H1 (cell line): ENCODE data around the gene LAP3. TPM values are rescaled to one million over a fixed set of nuclear protein-coding genes. Genes with fewer than 3 reads are reported as not detected.

ENCODE experiments used
- CTCF ChIA-PET: fragments of 300-600 bp; sonication (Branson Sonifier 250); formaldehyde crosslinking; loops from one replicate; lab custom pipeline; 2021; ENCODE audit not compliant: partially characterized antibody; lab: Charles Lee
- POLR2A ChIA-PET: fragments of 300-600 bp; sonication (Branson Sonifier 250); formaldehyde crosslinking; loops from one replicate; lab custom pipeline; 2021; ENCODE audit warnings: inconsistent platforms; ENCODE audit not compliant: partially characterized antibody; lab: Charles Lee
- DNase-seq, 2 experiments: peaks; one replicate each; pipeline versions ENCODE4 v3.0.0 to v3.0.0-alpha.2; 2010 to 2022; ENCODE audit warnings: low spot score in 2 of 2, low read depth in 1 of 2, mixed read lengths in 1 of 2
- FAIRE-seq: peaks from 2 replicates; lab custom pipeline; 2011; peaks lifted over from hg19 to GRCh38; lab: Jason Lieb, UNC
- H2AFZ ChIP-seq: 2 replicates; pipeline ENCODE4 v1.8.1; 2012; ENCODE audit warnings: low read length, inconsistent platforms
- H2AK5ac ChIP-seq: 2 replicates; pipeline ENCODE4 v1.6.1; 2013; ENCODE audit warnings: low read depth, low read length
- H2BK120ac ChIP-seq: replicated peaks from 2 replicates; pipeline ENCODE3; 2013; ENCODE audit warnings: low read depth, low read length, inconsistent platforms
- H2BK12ac ChIP-seq: 2 replicates; pipeline ENCODE4 v1.6.1; 2013; ENCODE audit warnings: low read depth, low read length
- H2BK15ac ChIP-seq: 2 replicates; pipeline ENCODE4 v1.6.1; 2013; ENCODE audit warnings: low read length
- H2BK20ac ChIP-seq: 2 replicates; pipeline ENCODE4 v1.6.1; 2013; ENCODE audit warnings: low read length
- H2BK5ac ChIP-seq: 2 replicates; pipeline ENCODE4 v1.6.1; 2013; ENCODE audit warnings: low read depth, low read length
- H3K14ac ChIP-seq: 2 replicates; pipeline ENCODE4 v1.6.1; 2013; ENCODE audit warnings: inconsistent platforms; ENCODE audit not compliant: insufficient read length
- H3K18ac ChIP-seq: 2 replicates; pipeline ENCODE4 v1.6.1; 2013; ENCODE audit warnings: low read length; ENCODE audit errors: extremely low read depth
- H3K23ac ChIP-seq: 2 replicates; pipeline ENCODE4 v1.6.1; 2013; ENCODE audit warnings: inconsistent platforms; ENCODE audit not compliant: insufficient read length
- H3K23me2 ChIP-seq: 2 replicates; pipeline ENCODE4 v1.6.1; 2013; ENCODE audit warnings: low read depth, low read length
- H3K27ac ChIP-seq: 2 replicates; pipeline ENCODE4 v1.6.1; 2011; ENCODE audit warnings: low read depth, low read length, inconsistent platforms
- H3K27me3 ChIP-seq, 4 experiments: replicated peaks in 1 of 4; 1 replicate in 1 of 4; 2 replicates in 3 of 4; pipeline versions ENCODE4 v1.6.1 to v1.8.1; 2011 to 2013; ENCODE audit warnings: low read length in 3 of 4, mild to moderate bottlenecking in 3 of 4, inconsistent platforms in 2 of 4, mixed read lengths in 2 of 4, moderate library complexity in 1 of 4; ENCODE audit not compliant: control insufficient read depth in 3 of 4, insufficient read depth in 3 of 4; ENCODE audit errors: extremely low read depth in 1 of 4
- H3K36me3 ChIP-seq, 4 experiments: 2 replicates each; pipeline versions ENCODE4 v1.6.1 to v1.8.1; 2011 to 2013; ENCODE audit warnings: mild to moderate bottlenecking in 4 of 4, low read length in 3 of 4, moderate library complexity in 2 of 4, control low read depth in 1 of 4, inconsistent platforms in 1 of 4; ENCODE audit not compliant: insufficient read depth in 4 of 4, control insufficient read depth in 2 of 4
- H3K4ac ChIP-seq: replicated peaks from 2 replicates; pipeline ENCODE3; 2013; ENCODE audit warnings: low read length, low read depth, mixed read lengths, inconsistent platforms; ENCODE audit not compliant: insufficient read length
- H3K4me1 ChIP-seq, 4 experiments: replicated peaks in 1 of 4; 1 replicate in 1 of 4; 2 replicates in 3 of 4; pipeline versions ENCODE4 v1.6.1 to v1.8.1; 2011 to 2013; ENCODE audit warnings: low read length in 3 of 4, inconsistent platforms in 2 of 4, mixed read lengths in 1 of 4; ENCODE audit not compliant: insufficient read depth in 4 of 4, control insufficient read depth in 3 of 4
- H3K4me2 ChIP-seq, 2 experiments: 2 replicates each; pipeline versions ENCODE4 v1.6.1 to v1.8.1; 2011 to 2013; ENCODE audit warnings: low read depth in 2 of 2, low read length in 2 of 2, control low read depth in 1 of 2, inconsistent platforms in 1 of 2, mild to moderate bottlenecking in 1 of 2; ENCODE audit not compliant: insufficient read depth in 1 of 2
- H3K4me3 ChIP-seq, 4 experiments: fragments of 200-600, 300-600 bp in 1 of 4; sonication (generic), shearing (Covaris generic), sonication (Bioruptor Twin) in 1 of 4; 2 replicates each; pipeline versions ENCODE4 v1.5.1 to v1.8.1; 2011 to 2016; ENCODE audit warnings: low read length in 4 of 4, low read depth in 3 of 4, control low read depth in 2 of 4, inconsistent platforms in 2 of 4, mild to moderate bottlenecking in 2 of 4, mixed read lengths in 1 of 4, moderate library complexity in 1 of 4; ENCODE audit not compliant: insufficient read depth in 2 of 4; ENCODE audit errors: extremely low read depth in 1 of 4
- H3K56ac ChIP-seq: replicated peaks from 2 replicates; pipeline ENCODE3; 2013; ENCODE audit warnings: low read depth, mild to moderate bottlenecking, mixed read lengths, low read length, inconsistent platforms; ENCODE audit not compliant: insufficient read length
- H3K79me1 ChIP-seq: 2 replicates; pipeline ENCODE4 v1.6.1; 2013; ENCODE audit warnings: low read depth, low read length, control low read depth
- H3K79me2 ChIP-seq, 2 experiments: 2 replicates each; pipeline versions ENCODE4 v1.6.1 to v1.8.1; 2012 to 2013; ENCODE audit warnings: low read length in 2 of 2, mild to moderate bottlenecking in 2 of 2, inconsistent platforms in 1 of 2; ENCODE audit not compliant: insufficient read depth in 2 of 2, control insufficient read depth in 1 of 2
- H3K9ac ChIP-seq, 4 experiments: replicated peaks in 1 of 4; 1 replicate in 1 of 4; 2 replicates in 3 of 4; pipeline versions ENCODE4 v1.6.1 to v1.8.1; 2011 to 2013; ENCODE audit warnings: low read depth in 3 of 4, low read length in 3 of 4, control low read depth in 2 of 4, mild to moderate bottlenecking in 2 of 4, moderate library complexity in 2 of 4, inconsistent platforms in 1 of 4; ENCODE audit errors: extremely low read depth in 1 of 4
- H3K9me3 ChIP-seq, 2 experiments: 2 replicates each; pipeline versions ENCODE4 v1.6.1 to v1.8.1; 2012 to 2013; ENCODE audit warnings: mild to moderate bottlenecking in 2 of 2, moderate library complexity in 2 of 2, control low read depth in 1 of 2, inconsistent platforms in 1 of 2, low read depth in 1 of 2, low read length in 1 of 2, mixed read lengths in 1 of 2; ENCODE audit not compliant: insufficient read depth in 2 of 2
- H4K20me1 ChIP-seq, 2 experiments: replicated peaks in 1 of 2; 2 replicates each; pipeline versions ENCODE3 to v1.8.1; 2011 to 2013; ENCODE audit warnings: inconsistent platforms in 2 of 2, low read length in 2 of 2, mild to moderate bottlenecking in 1 of 2; ENCODE audit not compliant: insufficient read depth in 2 of 2, control insufficient read depth in 1 of 2
- H4K5ac ChIP-seq: 2 replicates; pipeline ENCODE4 v1.6.1; 2013; ENCODE audit warnings: low read length, low read depth, mixed read lengths, inconsistent platforms; ENCODE audit not compliant: insufficient read length
- H4K8ac ChIP-seq: 2 replicates; pipeline ENCODE4 v1.8.0; 2013; ENCODE audit warnings: mild to moderate bottlenecking, moderate library complexity, low read length, inconsistent platforms; ENCODE audit not compliant: insufficient read depth; ENCODE audit errors: extremely low read depth
- H4K91ac ChIP-seq: replicated peaks from 2 replicates; pipeline ENCODE3; 2013; ENCODE audit warnings: low read length, mixed read lengths, inconsistent platforms; ENCODE audit not compliant: insufficient read length
- BACH1 ChIP-seq: IDR thresholded peaks from 2 replicates; pipeline ENCODE4 v1.6.1; 2012; ENCODE audit warnings: low read length, improper control_type of control experiment
- JUN ChIP-seq: IDR thresholded peaks from 2 replicates; pipeline ENCODE4 v1.6.1; 2011; ENCODE audit warnings: low read depth, mild to moderate bottlenecking, improper control_type of control experiment, low read length
- KDM4A ChIP-seq: IDR thresholded peaks from one replicate; pipeline ENCODE4 v1.7.1; 2012; ENCODE audit warnings: low read depth, mild to moderate bottlenecking, moderate library complexity, low read length, inconsistent platforms; ENCODE audit not compliant: severe bottlenecking
- MAFK ChIP-seq: IDR thresholded peaks from 2 replicates; pipeline ENCODE4 v1.6.1; 2012; ENCODE audit warnings: low read depth, mild to moderate bottlenecking, improper control_type of control experiment, low read length
- NANOG ChIP-seq: IDR thresholded peaks from 2 replicates; pipeline ENCODE4 v1.6.1; 2011; ENCODE audit warnings: low read length, low read depth, mild to moderate bottlenecking, inconsistent platforms; ENCODE audit not compliant: insufficient read depth, poor library complexity, severe bottlenecking
- POLR2AphosphoS5 ChIP-seq: IDR thresholded peaks from 2 replicates; pipeline ENCODE4 v1.6.1; 2011; ENCODE audit warnings: low read depth, low read length
- RAD21 ChIP-seq, 2 experiments: IDR thresholded peaks in 1 of 2; conservative IDR thresholded peaks in 1 of 2; 2 replicates each; pipeline ENCODE4 v1.6.1; 2011; ENCODE audit warnings: low read depth in 2 of 2, low read length in 2 of 2, improper control_type of control experiment in 1 of 2, inconsistent platforms in 1 of 2, mild to moderate bottlenecking in 1 of 2, moderate library complexity in 1 of 2
- SIN3A ChIP-seq, 2 experiments: IDR thresholded peaks in 1 of 2; conservative IDR thresholded peaks in 1 of 2; 2 replicates each; pipeline ENCODE4 v1.6.1; 2011 to 2012; ENCODE audit warnings: low read length in 2 of 2, improper control_type of control experiment in 1 of 2, low read depth in 1 of 2, mild to moderate bottlenecking in 1 of 2
- SUZ12 ChIP-seq: fragments of 200-600 bp; sonication (generic); IDR thresholded peaks from 2 replicates; pipeline ENCODE4 v1.6.1; 2012; ENCODE audit warnings: mild to moderate bottlenecking, inconsistent platforms, low read length, moderate library complexity, mixed read lengths
- TAF1 ChIP-seq: IDR thresholded peaks from 2 replicates; pipeline ENCODE4 v1.6.1; 2011; ENCODE audit warnings: mild to moderate bottlenecking, low read depth, low read length
- YY1 ChIP-seq: IDR thresholded peaks from 2 replicates; pipeline ENCODE4 v1.6.1; 2011; ENCODE audit warnings: low read depth, mild to moderate bottlenecking, low read length
- WGBS, 2 experiments: shearing (Covaris generic) in 1 of 2; methylation state at CpG; one replicate each; pipeline versions ENCODE4 v1.1.6 to v1.1.7; 2013 to 2015; ENCODE audit warnings: low lambda C conversion rate in 2 of 2, mixed read lengths in 2 of 2, inconsistent platforms in 1 of 2, low coverage in 1 of 2, missing lambda C conversion rate in 1 of 2; ENCODE audit not compliant: insufficient replicate concordance in 2 of 2, insufficient coverage in 1 of 2, insufficient read length in 1 of 2; ENCODE audit errors: extremely low coverage in 1 of 2, missing lambda C conversion rate in 1 of 2; 5-methylcytosine and 5-hydroxymethylcytosine counted together
- polyA plus RNA-seq, 7 experiments: library from polyadenylated mRNA; depleted of rRNA in 3 of 7; stranded (reverse) in 5 of 7; unstranded in 2 of 7; fragments of >200 nt in 5 of 7; fragments of 200-250 nt in 2 of 7; gene quantifications; 1 replicate in 5 of 7; 2 replicates in 1 of 7; 4 replicates in 1 of 7; pipeline versions ENCODE4 v1.2.1 to v1.2.3, GENCODE V29; 2011 to 2013; ENCODE audit warnings: missing spikeins in 2 of 7, mixed read lengths in 2 of 7
- total RNA-seq: library from RNA; stranded (reverse); fragmentation: NEBNext Ultra II Directional; extraction: Animal tissue kit (Norgen Biotek cat#: 25700); gene quantifications from 2 replicates; pipeline ENCODE4 v1.2.1, GENCODE V29; 2021
- TF ChIP-seq, protein P1 (sequence below): IDR thresholded peaks from 2 replicates; pipeline ENCODE4 v1.6.1; 2011; ENCODE audit warnings: low read length, improper control_type of control experiment
- TF ChIP-seq, protein P2 (sequence below): IDR thresholded peaks from 2 replicates; pipeline ENCODE4 v1.6.1; 2011; ENCODE audit warnings: low read depth, mild to moderate bottlenecking, low read length; ENCODE audit not compliant: insufficient read depth

LAP3 gene
- total and polyA plus RNA-seq, 2 of the 8 experiments (the other 6 are each of a cell fraction or from before 2014, with no cell fraction given), result 28.3 to 50.9 TPM

DNA sequence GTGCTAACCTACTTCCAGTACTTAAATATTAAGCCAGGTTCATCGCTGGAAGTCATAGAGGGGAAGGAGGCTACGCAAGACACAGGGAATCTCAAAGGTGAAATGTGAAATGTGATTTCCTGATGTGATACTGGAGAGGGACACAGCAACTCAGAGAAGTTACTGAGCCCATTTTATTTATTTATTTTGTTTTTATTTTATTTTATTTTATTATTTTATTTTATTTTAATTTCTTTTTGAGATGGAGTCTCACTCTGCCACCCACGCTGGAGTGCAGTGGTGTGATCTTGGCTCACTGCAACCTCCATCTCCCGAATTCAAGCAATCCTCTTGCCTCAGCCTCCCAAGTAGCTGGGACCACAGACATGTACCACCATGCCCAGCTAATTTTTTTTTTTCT lies 42.3 kb upstream of the LAP3 start:
- no peak overlapping the region for H3K4me2 ChIP-seq
- no peak overlapping the region for H3K14ac ChIP-seq
- no peak overlapping the region for H4K8ac ChIP-seq
- H3K27me3 ChIP-seq, result no peaks in the 10 kb centered on the region
- H3K27ac ChIP-seq, result no peak overlapping the region
- no peaks in the 10 kb centered on the region for H3K9me3 ChIP-seq
- POLR2A ChIA-PET, result no interaction called here
- no peak overlapping the region for H2BK15ac ChIP-seq
- H2BK120ac ChIP-seq, result no peak overlapping the region
- H4K5ac ChIP-seq, result no peak overlapping the region
- no peak overlapping the region for H3K4ac ChIP-seq
- no peak overlapping the region for H2AFZ ChIP-seq
- no peak overlapping the region for H3K18ac ChIP-seq
- no peak overlapping the region for H3K23ac ChIP-seq
- H2BK20ac ChIP-seq, result no peak overlapping the region
- no peaks in the 10 kb centered on the region for H3K4me1 ChIP-seq
- H4K20me1 ChIP-seq, result no peaks in the 10 kb centered on the region
- no peak overlapping the region for H2BK5ac ChIP-seq
- H3K79me1 ChIP-seq, result no peaks in the 10 kb centered on the region
- H3K36me3 ChIP-seq, result no peaks in the 10 kb centered on the region
- no peak overlapping the region for H4K91ac ChIP-seq
- no peak overlapping the region for H3K4me3 ChIP-seq
- WGBS, 2 experiments, result 93% methylated on average over 4 of the region's 4 CpGs; no CpG with 5 or more reads in 1 of the 2 experiments
- H3K79me2 ChIP-seq, result no peaks in the 10 kb centered on the region
- H3K9ac ChIP-seq, result no peak overlapping the region
- no peak overlapping the region for H3K56ac ChIP-seq
- CTCF ChIA-PET, result no interaction called here
- H2BK12ac ChIP-seq, result no peak overlapping the region
- no peak for DNase-seq
- no peaks in the 10 kb centered on the region for H3K23me2 ChIP-seq
- no peak overlapping the region for H2AK5ac ChIP-seq
- no peak for FAIRE-seq
- TF ChIP-seq KDM4A (no peak), TAF1 (no peak), YY1 (no peak), SUZ12 (no peak), NANOG (no peak), JUN (no peak), POLR2AphosphoS5 (no peak), MAFK (no peak), BACH1 (no peak), RAD21 (IDR thresholded peaks at IDR 0.05 in 1 of 2, conservative IDR thresholded peaks at IDR 0.05 in 1 of 2; ENCODE audit: low read depth in 2 of 2, low read length in 2 of 2) (no peak), SIN3A (conservative IDR thresholded peaks at IDR 0.05 in 1 of 2, IDR thresholded peaks at IDR 0.05 in 1 of 2; ENCODE audit: low read depth in 1 of 2, low read length in 2 of 2) (no peak)
- TF ChIP-seq, protein P1, sequence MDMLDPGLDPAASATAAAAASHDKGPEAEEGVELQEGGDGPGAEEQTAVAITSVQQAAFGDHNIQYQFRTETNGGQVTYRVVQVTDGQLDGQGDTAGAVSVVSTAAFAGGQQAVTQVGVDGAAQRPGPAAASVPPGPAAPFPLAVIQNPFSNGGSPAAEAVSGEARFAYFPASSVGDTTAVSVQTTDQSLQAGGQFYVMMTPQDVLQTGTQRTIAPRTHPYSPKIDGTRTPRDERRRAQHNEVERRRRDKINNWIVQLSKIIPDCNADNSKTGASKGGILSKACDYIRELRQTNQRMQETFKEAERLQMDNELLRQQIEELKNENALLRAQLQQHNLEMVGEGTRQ, result no peak
- TF ChIP-seq, protein P2, sequence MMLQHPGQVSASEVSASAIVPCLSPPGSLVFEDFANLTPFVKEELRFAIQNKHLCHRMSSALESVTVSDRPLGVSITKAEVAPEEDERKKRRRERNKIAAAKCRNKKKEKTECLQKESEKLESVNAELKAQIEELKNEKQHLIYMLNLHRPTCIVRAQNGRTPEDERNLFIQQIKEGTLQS, result no peak
